Neural progenitor cell (in vitro differentiated cells): ENCODE data around the gene TTYH3. TPM values are rescaled to one million over a fixed set of nuclear protein-coding genes. Genes with fewer than 3 reads are reported as not detected.

Source experiments
- DNase-seq: peaks from one replicate; pipeline ENCODE4 v3.0.0-alpha.2; 2016; ENCODE audit warnings: low spot score
- H2AFZ ChIP-seq: fragments of 200-600 bp; sonication (generic); replicated peaks from 2 replicates; pipeline ENCODE4 v1.6.1; 2016; ENCODE audit warnings: antibody characterized with exemption
- H3F3A ChIP-seq: fragments of 200-600 bp; sonication (generic); 2 replicates; pipeline ENCODE4 v1.6.1; 2016; ENCODE audit warnings: antibody characterized with exemption, low read depth
- H3K27ac ChIP-seq: fragments of 200-600 bp; sonication (generic); 2 replicates; pipeline ENCODE4 v1.5.1; 2016; ENCODE audit warnings: mild to moderate bottlenecking
- H3K27me3 ChIP-seq: fragments of 200-600 bp; sonication (generic); 2 replicates; pipeline ENCODE4 v1.6.1; 2016; ENCODE audit warnings: mild to moderate bottlenecking, moderate library complexity
- H3K36me3 ChIP-seq: fragments of 200-600 bp; sonication (generic); 2 replicates; pipeline ENCODE4 v1.5.1; 2016
- H3K4me1 ChIP-seq: fragments of 200-600 bp; sonication (generic); 2 replicates; pipeline ENCODE4 v1.6.1; 2016; ENCODE audit warnings: mixed run types
- H3K4me2 ChIP-seq: fragments of 200-600 bp; sonication (generic); 2 replicates; pipeline ENCODE4 v1.6.1; 2016
- H3K4me3 ChIP-seq: fragments of 200-600 bp; sonication (generic); 2 replicates; pipeline ENCODE4 v1.5.1; 2016
- H3K79me2 ChIP-seq: fragments of 200-600 bp; sonication (generic); 2 replicates; pipeline ENCODE4 v1.6.1; 2016; ENCODE audit warnings: low read depth
- H3K9ac ChIP-seq: fragments of 200-600 bp; sonication (generic); 2 replicates; pipeline ENCODE4 v1.6.1; 2016
- H3K9me3 ChIP-seq: fragments of 200-600 bp; sonication (generic); 2 replicates; pipeline ENCODE4 v1.5.1; 2016; ENCODE audit warnings: low read depth
- H4K20me1 ChIP-seq: fragments of 200-600 bp; sonication (generic); 2 replicates; pipeline ENCODE4 v1.6.1; 2016; ENCODE audit warnings: low read depth
- H3K27ac Mint-ChIP-seq: 3 replicates; pipeline ENCODE4 v1.8.0; 2021; ENCODE audit warnings: mixed read lengths
- H3K27me3 Mint-ChIP-seq: 2 replicates; pipeline ENCODE4 v1.8.0; 2022; ENCODE audit warnings: low read depth, mild to moderate bottlenecking, inconsistent platforms, moderate library complexity, mixed read lengths; ENCODE audit not compliant: insufficient read depth
- H3K36me3 Mint-ChIP-seq: 3 replicates; pipeline ENCODE4 v1.8.0; 2021; ENCODE audit warnings: mixed read lengths
- H3K4me1 Mint-ChIP-seq: 3 replicates; pipeline ENCODE4 v1.8.0; 2021; ENCODE audit warnings: mixed read lengths
- H3K4me3 Mint-ChIP-seq: 3 replicates; pipeline ENCODE4 v1.8.0; 2021; ENCODE audit warnings: mild to moderate bottlenecking, moderate library complexity, mixed read lengths
- H3K9me3 Mint-ChIP-seq: 3 replicates; pipeline ENCODE4 v1.8.0; 2020; ENCODE audit warnings: mixed read lengths
- CTCF ChIP-seq: fragments of 200-600 bp; sonication (generic); IDR thresholded peaks from 2 replicates; pipeline ENCODE4 v1.5.1; 2017; ENCODE audit warnings: antibody characterized with exemption, mild to moderate bottlenecking
- EZH2 ChIP-seq: fragments of 200-600 bp; sonication (generic); IDR thresholded peaks from 2 replicates; pipeline ENCODE4 v1.6.1; 2017; ENCODE audit warnings: antibody characterized with exemption, mild to moderate bottlenecking, moderate library complexity
- EZH2phosphoT487 ChIP-seq: fragments of 200-600 bp; sonication (generic); IDR thresholded peaks from 2 replicates; pipeline ENCODE4 v1.6.1; 2017; ENCODE audit warnings: antibody characterized with exemption
- total RNA-seq: library from RNA; depleted of rRNA; stranded (reverse); fragments of >200 nt; gene quantifications from 2 replicates; pipeline ENCODE4 v1.2.3, GENCODE V29; 2015; ENCODE audit warnings: low replicate concordance

Gene TTYH3
- total RNA-seq, 1 donor from 2014 or later = 13.2 TPM

- peaks cover under 1% of the 10 kb centered on the region for H3K4me1 Mint-ChIP-seq
- no peak overlapping the region for H3K4me2 ChIP-seq
- H3K27me3 ChIP-seq = no peaks in the 10 kb centered on the region
- H3K9me3 Mint-ChIP-seq = no peaks in the 10 kb centered on the region
- H3K4me3 ChIP-seq = no peak overlapping the region
- H3K9me3 ChIP-seq = no peaks in the 10 kb centered on the region
- no peaks in the 10 kb centered on the region for H3K36me3 Mint-ChIP-seq
- H3K27me3 Mint-ChIP-seq = peaks cover 6% of the 10 kb centered on the region
- no peak for DNase-seq
- no peak overlapping the region for H3K27ac Mint-ChIP-seq
- H4K20me1 ChIP-seq = no peaks in the 10 kb centered on the region
- peaks cover 4% of the 10 kb centered on the region for H3K4me1 ChIP-seq
- TF ChIP-seq CTCF (no peak), EZH2 (no peak), EZH2phosphoT487 (no peak)
- H3K36me3 ChIP-seq = no peaks in the 10 kb centered on the region
- H3K9ac ChIP-seq = no peak overlapping the region
- H3K79me2 ChIP-seq = no peaks in the 10 kb centered on the region
- H3F3A ChIP-seq = peaks cover 8% of the 10 kb centered on the region
- no peak overlapping the region for H2AFZ ChIP-seq
- H3K27ac ChIP-seq = no peak overlapping the region
- no peak overlapping the region for H3K4me3 Mint-ChIP-seq
These were observed 69.6 kb downstream of the TTYH3 start for GRCh38 chr7:2701424-2701823.

- H3K27ac ChIP-seq = no peak overlapping the region
- Mint-ChIP-seq H3K27ac (peak overlapping the region; percentile 3), H3K36me3 (no peaks in the 10 kb centered on the region), H3K9me3 (no peaks in the 10 kb centered on the region), H3K4me3 (no peak overlapping the region), H3K4me1 (peaks cover 5% of the 10 kb centered on the region), H3K27me3 (peaks cover 6% of the 10 kb centered on the region)
- no peak overlapping the region for H3K9ac ChIP-seq
- no peak overlapping the region for H3K4me2 ChIP-seq
- no peaks in the 10 kb centered on the region for H3K9me3 ChIP-seq
- no peak overlapping the region for H3K4me3 ChIP-seq
- no peaks in the 10 kb centered on the region for H3K79me2 ChIP-seq
- H3K36me3 ChIP-seq = no peaks in the 10 kb centered on the region
- H3K27me3 ChIP-seq = no peaks in the 10 kb centered on the region
- no peak overlapping the region for H2AFZ ChIP-seq
- TF ChIP-seq EZH2phosphoT487 (no peak), CTCF (no peak), EZH2 (no peak)
- H4K20me1 ChIP-seq = peaks cover 1% of the 10 kb centered on the region
- no peak for DNase-seq
- peaks cover 10% of the 10 kb centered on the region for H3K4me1 ChIP-seq
- peaks cover 14% of the 10 kb centered on the region for H3F3A ChIP-seq
These were observed 70.2 kb downstream of the TTYH3 start for GRCh38 chr7:2701832-2702593.

- DNase-seq = no peak
- H3K27me3 Mint-ChIP-seq = peaks cover 6% of the 10 kb centered on the region
- no peaks in the 10 kb centered on the region for H3K79me2 ChIP-seq
- H2AFZ ChIP-seq = no peak overlapping the region
- H3K4me3 Mint-ChIP-seq = no peak overlapping the region
- H3K9me3 ChIP-seq = no peaks in the 10 kb centered on the region
- peak overlapping the region; percentile 3 for H3K27ac Mint-ChIP-seq
- no peaks in the 10 kb centered on the region for H3K27me3 ChIP-seq
- H4K20me1 ChIP-seq = peaks cover 5% of the 10 kb centered on the region
- no peaks in the 10 kb centered on the region for H3K9me3 Mint-ChIP-seq
- H3K36me3 ChIP-seq = no peaks in the 10 kb centered on the region
- H3F3A ChIP-seq = peaks cover 18% of the 10 kb centered on the region
- TF ChIP-seq EZH2phosphoT487 (no peak), EZH2 (no peak), CTCF (no peak)
- no peak overlapping the region for H3K27ac ChIP-seq
- no peaks in the 10 kb centered on the region for H3K36me3 Mint-ChIP-seq
- no peak overlapping the region for H3K4me2 ChIP-seq
- H3K4me3 ChIP-seq = no peak overlapping the region
- peaks cover 10% of the 10 kb centered on the region for H3K4me1 Mint-ChIP-seq
- peaks cover 14% of the 10 kb centered on the region for H3K4me1 ChIP-seq
- no peak overlapping the region for H3K9ac ChIP-seq
These were observed 70.8 kb downstream of the TTYH3 start for GRCh38 chr7:2702594-2702957.
